GM12878 (cell line): ENCODE data around the gene DFFB. TPM values are rescaled to one million over a fixed set of nuclear protein-coding genes. Genes with fewer than 3 reads are reported as not detected.

Experiments used
- ATF7 ChIP-seq: fragments of 450-650 bp; IDR thresholded peaks from 2 replicates; pipeline ENCODE4 v1.6.1; 2016; ENCODE audit warnings: low read depth, mild to moderate bottlenecking
- CBFB ChIP-seq: IDR thresholded peaks from 2 replicates; pipeline ENCODE4 v1.6.1; 2016; ENCODE audit warnings: antibody characterized with exemption, low read depth
- CREB1 ChIP-seq: IDR thresholded peaks from 2 replicates; pipeline ENCODE4 v1.6.1; 2012; ENCODE audit warnings: low read depth, mild to moderate bottlenecking, inconsistent platforms
- CTCF ChIP-seq, 3 experiments: IDR thresholded peaks in 2 of 3; conservative IDR thresholded peaks in 1 of 3; 2 replicates each; pipeline ENCODE4 v1.5.1; 2011; ENCODE audit warnings: low read depth in 3 of 3, low read length in 3 of 3, mild to moderate bottlenecking in 3 of 3, control low read depth in 2 of 3, moderate library complexity in 2 of 3, inconsistent platforms in 1 of 3, mixed read lengths in 1 of 3; ENCODE audit not compliant: control insufficient read depth in 2 of 3, insufficient read depth in 1 of 3; ENCODE audit errors: extremely low read depth in 1 of 3
- FOXK2 ChIP-seq: fragments of 450-650 bp; IDR thresholded peaks from 2 replicates; pipeline ENCODE4 v1.6.1; 2017; ENCODE audit warnings: mild to moderate bottlenecking, moderate library complexity
- HDGF ChIP-seq: fragments of 450-650 bp; IDR thresholded peaks from 2 replicates; pipeline ENCODE4 v1.6.1; 2016; ENCODE audit warnings: antibody characterized with exemption
- KDM1A ChIP-seq: fragments of 200-600 bp; sonication (generic); IDR thresholded peaks from 2 replicates; pipeline ENCODE4 v1.6.1; 2016; ENCODE audit warnings: borderline replicate concordance
- MAX ChIP-seq: IDR thresholded peaks from 2 replicates; pipeline ENCODE4 v1.6.1; 2012; ENCODE audit warnings: low read depth, low read length, improper control_type of control experiment
- NRF1 ChIP-seq: conservative IDR thresholded peaks from 2 replicates; pipeline ENCODE4 v1.6.1; 2011; ENCODE audit warnings: mild to moderate bottlenecking, low read depth, low read length, improper control_type of control experiment
- PAX5 ChIP-seq: IDR thresholded peaks from 2 replicates; pipeline ENCODE4 v1.6.1; 2011; ENCODE audit warnings: low read depth, low read length, borderline replicate concordance
- PML ChIP-seq: IDR thresholded peaks from 2 replicates; pipeline ENCODE4 v1.6.1; 2012; ENCODE audit warnings: low read length, inconsistent platforms
- SMARCA5 ChIP-seq: fragments of 450-650 bp; IDR thresholded peaks from 2 replicates; pipeline ENCODE4 v1.6.1; 2017; ENCODE audit warnings: mild to moderate bottlenecking
- TCF3 ChIP-seq: IDR thresholded peaks from 2 replicates; pipeline ENCODE4 v1.6.1; 2012; ENCODE audit warnings: low read depth, mild to moderate bottlenecking, low read length, borderline replicate concordance; ENCODE audit not compliant: insufficient read depth
- WRNIP1 ChIP-seq: IDR thresholded peaks from 2 replicates; pipeline ENCODE4 v1.6.1; 2011; ENCODE audit warnings: low read depth, low read length, improper control_type of control experiment, borderline replicate concordance
- ZBTB11 ChIP-seq: fragments of 450-650 bp; formaldehyde crosslinking; IDR thresholded peaks from 2 replicates; pipeline ENCODE4 v1.5.0; 2022; ENCODE audit warnings: mild to moderate bottlenecking, missing genetic modification characterization
- ZNF207 ChIP-seq: fragments of 450-650 bp; IDR thresholded peaks from 2 replicates; pipeline ENCODE4 v1.6.1; 2014; ENCODE audit warnings: antibody characterized with exemption, mild to moderate bottlenecking, borderline replicate concordance
- ZNF384 ChIP-seq: IDR thresholded peaks from 2 replicates; pipeline ENCODE4 v1.6.1; 2012; ENCODE audit warnings: low read depth, mild to moderate bottlenecking, low read length, improper control_type of control experiment, borderline replicate concordance
- polyA plus RNA-seq, 11 experiments: library from polyadenylated mRNA; depleted of rRNA in 4 of 11; unstranded in 6 of 11; stranded (reverse) in 5 of 11; fragments of >200 nt; fragmentation: Nextera tagmentation in 4 of 11; fragmentation: Illumina TruSeq in 1 of 11; extraction: Ambion mirVana in 4 of 11; extraction: Trizol in 1 of 11; gene quantifications; 1 replicate in 1 of 11; 2 replicates in 10 of 11; pipeline versions ENCODE4 v1.2.1 to v1.2.3, GENCODE V29; 2011 to 2016; ENCODE audit warnings: inconsistent platforms in 2 of 11, missing spikeins in 2 of 11, low read depth in 1 of 11
- total RNA-seq, 4 experiments: library from RNA; depleted of rRNA in 3 of 4; stranded (reverse); fragments of >200 nt in 3 of 4; fragmentation: Illumina TruSeq in 1 of 4; extraction: Trizol in 1 of 4; gene quantifications; 2 replicates each; pipeline versions ENCODE4 v1.2.1 to v1.2.3, GENCODE V29; 2013 to 2021
- TF ChIP-seq, protein P1 (sequence below): fragments of 450-650 bp; IDR thresholded peaks from 2 replicates; pipeline ENCODE4 v1.6.1; 2018; ENCODE audit warnings: mild to moderate bottlenecking, low read depth, moderate library complexity; ENCODE audit not compliant: partially characterized antibody
- TF ChIP-seq, protein P2 (sequence below): fragments of 450-650 bp; IDR thresholded peaks from 2 replicates; pipeline ENCODE4 v1.6.1; 2017; ENCODE audit warnings: borderline replicate concordance

Gene DFFB
- total and polyA plus RNA-seq, 10 of the 15 experiments (the other 5 are each of a cell fraction or from before 2014, with no cell fraction given): 2.7 to 10.7 (median 6.5) TPM

DNA sequence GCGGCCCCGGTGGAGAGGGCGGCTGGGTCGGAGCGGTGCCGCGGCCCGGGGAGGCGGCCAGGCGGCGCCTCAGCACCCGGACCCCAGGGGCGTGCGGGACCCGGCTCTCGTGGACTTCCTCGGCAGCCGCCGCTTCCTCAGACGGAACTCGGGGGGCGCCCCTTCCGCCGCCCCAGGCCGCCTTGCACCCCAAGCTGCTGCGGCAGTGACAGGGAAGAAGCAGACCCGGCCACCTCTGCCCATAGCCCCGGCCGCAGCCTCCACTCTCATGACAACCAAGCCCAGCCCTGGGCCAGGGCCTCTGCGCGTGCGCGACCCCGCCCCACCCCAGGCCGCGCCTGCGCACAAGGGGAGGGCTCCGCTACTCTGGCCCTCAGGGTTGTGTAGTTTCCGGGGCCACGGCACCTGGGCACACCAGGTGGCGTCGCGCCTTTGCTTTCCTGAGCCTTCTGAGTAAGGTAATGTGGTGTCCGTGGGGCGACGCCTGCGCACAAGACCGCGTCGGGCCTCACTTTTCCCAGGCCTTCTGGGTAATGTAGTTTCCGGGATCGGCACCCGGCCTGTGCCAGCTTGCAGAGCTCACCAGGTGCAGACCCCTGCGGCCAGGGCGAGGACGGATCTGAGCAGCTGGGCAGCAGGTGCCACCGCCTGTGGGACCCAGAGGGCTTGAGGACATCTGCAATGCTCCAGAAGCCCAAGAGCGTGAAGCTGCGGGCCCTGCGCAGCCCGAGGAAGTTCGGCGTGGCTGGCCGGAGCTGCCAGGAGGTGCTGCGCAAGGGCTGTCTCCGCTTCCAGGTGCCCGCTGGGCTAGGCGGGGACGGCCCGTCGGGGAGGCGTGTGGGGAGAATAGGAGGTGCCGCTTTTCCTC lies at the start of gene DFFB, which contains the start of gene CEP104 (continued):
- peak; percentile 45 to 86 (median 55); a peak in 5 of 6 replicates for TF ChIP-seq CTCF (IDR thresholded peaks at IDR 0.05 in 2 of 3, conservative IDR thresholded peaks at IDR 0.05 in 1 of 3; ENCODE audit: control insufficient read depth in 2 of 3, extremely low read depth in 1 of 3, insufficient read depth in 1 of 3, low read depth in 3 of 3, low read length in 3 of 3)
- peak; percentile 81 for TF ChIP-seq PAX5
- peak; percentile 90 for TF ChIP-seq NRF1
- TF ChIP-seq, protein P1, sequence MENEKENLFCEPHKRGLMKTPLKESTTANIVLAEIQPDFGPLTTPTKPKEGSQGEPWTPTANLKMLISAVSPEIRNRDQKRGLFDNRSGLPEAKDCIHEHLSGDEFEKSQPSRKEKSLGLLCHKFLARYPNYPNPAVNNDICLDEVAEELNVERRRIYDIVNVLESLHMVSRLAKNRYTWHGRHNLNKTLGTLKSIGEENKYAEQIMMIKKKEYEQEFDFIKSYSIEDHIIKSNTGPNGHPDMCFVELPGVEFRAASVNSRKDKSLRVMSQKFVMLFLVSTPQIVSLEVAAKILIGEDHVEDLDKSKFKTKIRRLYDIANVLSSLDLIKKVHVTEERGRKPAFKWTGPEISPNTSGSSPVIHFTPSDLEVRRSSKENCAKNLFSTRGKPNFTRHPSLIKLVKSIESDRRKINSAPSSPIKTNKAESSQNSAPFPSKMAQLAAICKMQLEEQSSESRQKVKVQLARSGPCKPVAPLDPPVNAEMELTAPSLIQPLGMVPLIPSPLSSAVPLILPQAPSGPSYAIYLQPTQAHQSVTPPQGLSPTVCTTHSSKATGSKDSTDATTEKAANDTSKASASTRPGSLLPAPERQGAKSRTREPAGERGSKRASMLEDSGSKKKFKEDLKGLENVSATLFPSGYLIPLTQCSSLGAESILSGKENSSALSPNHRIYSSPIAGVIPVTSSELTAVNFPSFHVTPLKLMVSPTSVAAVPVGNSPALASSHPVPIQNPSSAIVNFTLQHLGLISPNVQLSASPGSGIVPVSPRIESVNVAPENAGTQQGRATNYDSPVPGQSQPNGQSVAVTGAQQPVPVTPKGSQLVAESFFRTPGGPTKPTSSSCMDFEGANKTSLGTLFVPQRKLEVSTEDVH: no peak
- TF ChIP-seq CREB1: peak; percentile 78
- no peak for TF ChIP-seq ZNF384
- TF ChIP-seq KDM1A: no peak
- peak; percentile 70 for TF ChIP-seq TCF3
- no peak for TF ChIP-seq PML
- 0 out of 2 replicates have a peak, but pooled peaks have one; percentile 24 for TF ChIP-seq ATF7
- TF ChIP-seq WRNIP1: no peak
- 0 out of 2 replicates have a peak, but pooled peaks have one; percentile 32 for TF ChIP-seq CBFB
- TF ChIP-seq ZBTB11 (CRISPR knock-in tag): no peak
- no peak for TF ChIP-seq FOXK2
- TF ChIP-seq, protein P2, sequence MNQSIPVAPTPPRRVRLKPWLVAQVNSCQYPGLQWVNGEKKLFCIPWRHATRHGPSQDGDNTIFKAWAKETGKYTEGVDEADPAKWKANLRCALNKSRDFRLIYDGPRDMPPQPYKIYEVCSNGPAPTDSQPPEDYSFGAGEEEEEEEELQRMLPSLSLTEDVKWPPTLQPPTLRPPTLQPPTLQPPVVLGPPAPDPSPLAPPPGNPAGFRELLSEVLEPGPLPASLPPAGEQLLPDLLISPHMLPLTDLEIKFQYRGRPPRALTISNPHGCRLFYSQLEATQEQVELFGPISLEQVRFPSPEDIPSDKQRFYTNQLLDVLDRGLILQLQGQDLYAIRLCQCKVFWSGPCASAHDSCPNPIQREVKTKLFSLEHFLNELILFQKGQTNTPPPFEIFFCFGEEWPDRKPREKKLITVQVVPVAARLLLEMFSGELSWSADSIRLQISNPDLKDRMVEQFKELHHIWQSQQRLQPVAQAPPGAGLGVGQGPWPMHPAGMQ: no peak
- TF ChIP-seq ZNF207: peak; percentile 36; the same call in 1 of the 2 replicates
- no peak; the same call in 1 of the 2 replicates for TF ChIP-seq HDGF
- TF ChIP-seq SMARCA5: 0 out of 2 replicates have a peak, but pooled peaks have one; percentile 39
- TF ChIP-seq MAX: peak; percentile 70; the same call in 1 of the 2 replicates
